ENCODE results near the gene PPP1R3E.

Gene PPP1R3E

DNA sequence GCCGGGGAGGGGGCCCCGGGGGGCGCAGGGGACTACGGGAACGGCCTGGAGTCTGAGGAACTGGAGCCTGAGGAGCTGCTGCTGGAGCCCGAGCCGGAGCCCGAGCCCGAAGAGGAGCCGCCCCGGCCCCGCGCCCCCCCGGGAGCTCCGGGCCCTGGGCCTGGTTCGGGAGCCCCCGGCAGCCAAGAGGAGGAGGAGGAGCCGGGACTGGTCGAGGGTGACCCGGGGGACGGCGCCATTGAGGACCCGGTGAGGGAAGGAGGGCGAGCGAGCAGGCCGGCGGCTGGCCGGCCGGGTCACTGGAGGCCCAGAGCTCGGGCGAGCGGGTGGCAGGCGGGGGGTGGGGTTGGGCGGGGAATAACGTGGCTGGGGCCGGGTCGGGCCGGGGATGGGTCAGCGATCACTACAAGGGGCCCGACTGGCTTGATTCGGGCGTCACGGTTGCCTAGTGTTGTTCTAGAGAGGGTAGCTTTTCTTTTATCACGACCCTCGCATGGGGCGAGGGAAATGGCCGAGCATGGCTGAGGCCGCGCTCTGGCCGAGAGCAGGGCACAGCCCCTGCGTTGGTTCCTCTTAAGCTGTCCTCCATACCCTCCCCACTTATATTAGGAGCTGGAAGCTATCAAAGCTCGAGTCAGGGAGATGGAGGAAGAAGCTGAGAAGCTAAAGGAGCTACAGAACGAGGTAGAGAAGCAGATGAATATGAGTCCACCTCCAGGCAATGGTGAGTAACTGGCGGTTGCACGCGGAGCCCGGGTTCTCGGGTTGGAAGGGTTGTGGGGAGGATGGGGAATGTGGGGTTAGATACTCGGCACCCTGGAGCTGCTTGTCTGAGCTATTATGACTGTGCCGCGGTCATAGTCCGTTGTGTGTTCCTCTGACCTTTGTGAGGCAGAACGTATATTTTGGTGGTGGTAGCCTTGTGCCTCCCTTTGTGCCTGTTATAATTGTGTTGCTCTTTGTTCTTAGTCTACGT, 19.2 kb upstream of the PPP1R3E start:
- TF ChIP-seq, protein P1, sequence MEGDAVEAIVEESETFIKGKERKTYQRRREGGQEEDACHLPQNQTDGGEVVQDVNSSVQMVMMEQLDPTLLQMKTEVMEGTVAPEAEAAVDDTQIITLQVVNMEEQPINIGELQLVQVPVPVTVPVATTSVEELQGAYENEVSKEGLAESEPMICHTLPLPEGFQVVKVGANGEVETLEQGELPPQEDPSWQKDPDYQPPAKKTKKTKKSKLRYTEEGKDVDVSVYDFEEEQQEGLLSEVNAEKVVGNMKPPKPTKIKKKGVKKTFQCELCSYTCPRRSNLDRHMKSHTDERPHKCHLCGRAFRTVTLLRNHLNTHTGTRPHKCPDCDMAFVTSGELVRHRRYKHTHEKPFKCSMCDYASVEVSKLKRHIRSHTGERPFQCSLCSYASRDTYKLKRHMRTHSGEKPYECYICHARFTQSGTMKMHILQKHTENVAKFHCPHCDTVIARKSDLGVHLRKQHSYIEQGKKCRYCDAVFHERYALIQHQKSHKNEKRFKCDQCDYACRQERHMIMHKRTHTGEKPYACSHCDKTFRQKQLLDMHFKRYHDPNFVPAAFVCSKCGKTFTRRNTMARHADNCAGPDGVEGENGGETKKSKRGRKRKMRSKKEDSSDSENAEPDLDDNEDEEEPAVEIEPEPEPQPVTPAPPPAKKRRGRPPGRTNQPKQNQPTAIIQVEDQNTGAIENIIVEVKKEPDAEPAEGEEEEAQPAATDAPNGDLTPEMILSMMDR (IDR thresholded peaks at IDR 0.05; ENCODE audit: low read depth, low read length): no peak
- peak overlapping the region; percentile 74 for H3K4me3 ChIP-seq (ENCODE audit: low read depth, low read length)

DNA sequence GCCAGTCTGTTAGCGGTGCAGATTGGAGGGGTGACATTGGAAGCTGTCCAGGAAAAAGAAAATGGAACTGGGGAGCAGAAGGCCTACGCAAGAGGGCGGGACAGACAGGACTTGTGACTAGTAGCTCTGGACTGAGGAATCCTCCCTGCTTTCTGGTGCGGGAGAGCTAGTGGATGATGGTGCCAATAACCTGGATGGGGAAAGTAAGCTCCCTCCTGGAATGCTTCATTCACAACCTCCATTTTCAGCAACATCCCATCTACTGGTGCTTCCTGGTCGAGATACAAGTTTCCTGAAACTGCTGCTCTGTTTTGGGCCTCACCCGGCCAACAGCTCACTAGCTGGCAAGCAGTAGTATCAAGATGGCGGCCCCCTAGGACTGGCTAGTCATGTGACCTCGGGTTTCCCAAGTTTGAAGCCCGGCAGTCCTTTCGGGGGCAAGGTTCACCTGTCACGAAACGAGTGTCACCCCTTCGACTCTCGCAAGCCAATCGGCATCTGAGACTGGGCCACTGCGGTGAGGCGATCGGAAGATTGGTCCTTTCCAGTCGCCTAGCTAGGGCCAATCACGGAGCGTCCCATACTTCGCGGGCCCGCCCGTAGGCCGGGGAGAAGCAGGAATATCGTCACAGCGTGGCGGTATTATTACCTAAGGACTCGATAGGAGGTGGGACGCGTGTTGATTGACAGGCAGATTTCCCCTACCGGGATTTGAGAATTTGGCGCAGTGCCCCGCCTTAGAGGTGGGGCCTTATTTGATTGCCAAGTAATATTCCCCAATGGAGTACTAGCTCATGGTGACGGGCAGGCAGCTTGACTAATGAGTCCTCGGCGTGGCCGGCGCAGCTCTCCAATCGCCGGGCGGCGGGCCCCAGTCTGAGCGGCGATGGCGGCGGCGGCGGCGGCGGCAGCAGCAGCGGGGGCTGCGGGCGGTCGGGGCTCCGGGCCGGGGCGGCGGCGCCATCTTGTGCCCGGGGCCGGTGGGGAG, 18.2 kb upstream of the PPP1R3E start, which contains the start of gene PABPN1:
Gene PABPN1, plus strand, starts transcription at position 874 of the 988 bp plus-strand sequence. Its CDS starts 13 bp downstream, at position 887.
- TF ChIP-seq, protein P1 (IDR thresholded peaks at IDR 0.05; ENCODE audit: low read depth, low read length): no peak
- peak within 1 kb of the TSS; percentile 74 for H3K4me3 ChIP-seq (ENCODE audit: low read depth, low read length)

DNA sequence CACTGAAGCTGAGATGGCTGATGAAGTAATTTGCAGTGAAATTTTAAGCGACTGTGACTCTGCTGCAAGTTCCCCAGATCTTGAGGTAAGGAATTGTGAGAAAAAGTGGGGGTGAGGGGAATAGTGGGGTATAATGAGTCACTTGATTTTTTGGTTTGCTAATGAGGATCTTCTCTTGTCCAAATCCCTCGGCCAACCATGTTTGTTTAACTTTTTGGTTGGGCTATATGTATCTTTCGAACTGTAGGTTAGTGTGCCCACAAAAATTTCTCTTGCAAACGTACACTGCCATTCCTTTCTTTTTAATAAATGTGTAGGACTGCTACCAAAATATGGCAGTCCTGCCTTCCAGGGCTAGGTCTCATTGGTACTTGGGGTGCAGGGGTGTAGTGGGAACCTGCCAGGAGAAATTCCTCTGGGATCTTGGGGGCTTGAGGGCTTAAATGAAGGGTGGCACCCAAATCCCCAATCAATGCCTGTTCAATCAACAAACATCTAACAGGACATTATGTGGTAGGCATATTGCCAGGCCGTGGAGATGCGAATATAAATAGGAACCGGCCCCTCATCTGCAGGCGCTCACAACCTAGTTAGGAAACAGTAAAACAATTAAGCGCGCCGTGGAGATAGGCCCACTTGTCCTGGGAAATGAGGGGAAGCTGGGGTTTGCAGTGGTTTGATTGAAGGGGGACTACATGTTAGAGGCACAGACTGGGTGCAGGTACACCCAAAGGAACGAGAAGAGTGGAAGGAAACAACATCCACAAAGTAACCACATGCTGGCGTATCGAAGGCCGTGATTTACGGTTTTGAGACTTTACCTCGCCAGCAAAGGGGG, 17.3 kb upstream of the PPP1R3E start:
- H3K4me3 ChIP-seq (ENCODE audit: low read depth, low read length): peak overlapping the region; percentile 45
- TF ChIP-seq, protein P1 (IDR thresholded peaks at IDR 0.05; ENCODE audit: low read depth, low read length): no peak

DNA sequence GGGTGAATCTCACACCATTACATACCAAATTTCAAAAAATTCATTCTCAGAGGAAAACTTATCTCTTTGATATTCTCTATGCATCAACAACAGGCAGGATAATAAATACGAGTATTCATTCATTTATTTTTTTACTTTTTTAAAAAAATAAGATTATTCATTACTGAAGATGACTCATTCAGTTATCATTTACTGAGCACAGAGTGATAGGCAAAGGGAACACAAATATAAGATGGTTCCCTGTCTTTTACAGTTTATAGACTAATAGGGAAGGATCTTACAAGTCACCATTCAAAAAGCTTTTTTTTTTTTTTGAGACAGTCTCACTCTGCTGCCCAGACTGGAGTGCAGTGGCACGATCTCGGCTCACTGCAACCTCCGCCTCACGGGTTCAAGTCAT, 13.6 kb upstream of the PPP1R3E start:
- H3K4me3 ChIP-seq (ENCODE audit: low read depth, low read length): no peak overlapping the region

DNA sequence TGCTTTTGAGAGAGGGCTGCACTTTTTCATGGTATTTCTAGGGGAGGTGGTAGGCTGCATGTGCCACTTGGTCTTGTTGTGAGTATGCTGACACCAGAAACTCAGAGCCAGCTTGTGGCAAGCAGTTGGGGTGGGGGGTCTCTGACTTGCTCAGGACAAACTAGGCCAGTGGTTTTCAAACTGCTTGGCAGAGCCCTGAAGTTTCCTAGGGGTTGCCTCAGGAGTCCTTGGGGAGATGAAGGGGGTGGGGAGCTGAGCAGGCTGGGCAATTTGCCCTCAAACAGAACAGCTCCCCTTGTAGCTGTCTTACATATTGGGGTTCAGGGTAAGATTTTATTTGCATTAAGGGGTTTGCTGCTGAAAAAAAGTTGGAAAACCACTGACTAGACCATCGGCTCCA, 7.9 kb upstream of the PPP1R3E start:
- no peak overlapping the region for H3K4me3 ChIP-seq (ENCODE audit: low read depth, low read length)
- TF ChIP-seq, protein P1 (IDR thresholded peaks at IDR 0.05; ENCODE audit: low read depth, low read length): no peak

More for the DNA sequence above, 13.6 kb upstream of the PPP1R3E start:
- TF ChIP-seq, protein P1 (IDR thresholded peaks at IDR 0.05; ENCODE audit: low read depth, low read length): no peak

DNA sequence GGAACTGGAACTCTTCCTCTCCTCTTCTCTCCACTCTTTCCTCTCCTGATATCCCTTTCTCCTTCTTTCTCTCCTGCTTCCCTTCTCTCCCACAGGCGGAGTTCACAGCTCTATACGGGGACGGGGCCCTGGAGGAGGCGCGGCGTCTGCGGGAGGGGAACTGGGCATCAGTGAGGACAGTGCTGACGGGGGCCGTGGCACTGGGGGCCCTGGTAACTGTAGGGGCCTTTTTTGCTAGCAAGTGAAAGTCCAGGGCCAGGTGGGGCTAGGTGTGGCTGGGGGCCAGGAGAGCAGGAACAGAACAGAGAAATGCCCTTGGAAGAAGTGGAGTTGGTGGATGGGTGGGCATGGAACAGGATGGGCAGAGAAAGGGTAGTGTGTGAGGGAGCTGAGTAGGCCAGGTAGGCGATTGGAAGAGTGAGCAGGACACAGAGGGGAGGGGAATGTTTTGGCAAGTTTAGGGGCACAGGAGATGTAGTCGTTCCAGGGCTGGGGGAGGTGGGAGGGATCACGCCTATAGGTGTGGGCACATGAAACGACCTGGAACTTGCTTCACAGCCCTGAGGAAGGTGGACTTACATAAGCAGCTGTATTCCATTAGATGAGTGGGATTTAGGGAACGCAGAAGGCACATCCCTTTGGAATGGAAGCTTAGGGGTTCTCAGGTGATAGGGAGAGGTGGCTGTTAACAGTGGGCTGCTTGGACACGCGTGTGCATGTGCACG, 6.2 kb upstream of the PPP1R3E start:
- H3K4me3 ChIP-seq (ENCODE audit: low read depth, low read length): peak overlapping the region; percentile 97; the same call in 1 of the 2 replicates
- TF ChIP-seq, protein P1 (IDR thresholded peaks at IDR 0.05; ENCODE audit: low read depth, low read length): no peak

Data from WI38 (cell line).